CD4-positive, alpha-beta T cell treated with Interleukin-15 for 4 hours (primary cell): ENCODE results near the gene LRRC73.
"Not testable (repeated sequence)": the region's sequence is repeated elsewhere in the genome, so short reads cannot be mapped to it uniquely, and the experiment has no call there.

Source experiments
- DNase-seq: peaks from one replicate; pipeline ENCODE4 v3.0.0-alpha.2; 2020; ENCODE audit warnings: low spot score

LRRC73 gene

DNA sequence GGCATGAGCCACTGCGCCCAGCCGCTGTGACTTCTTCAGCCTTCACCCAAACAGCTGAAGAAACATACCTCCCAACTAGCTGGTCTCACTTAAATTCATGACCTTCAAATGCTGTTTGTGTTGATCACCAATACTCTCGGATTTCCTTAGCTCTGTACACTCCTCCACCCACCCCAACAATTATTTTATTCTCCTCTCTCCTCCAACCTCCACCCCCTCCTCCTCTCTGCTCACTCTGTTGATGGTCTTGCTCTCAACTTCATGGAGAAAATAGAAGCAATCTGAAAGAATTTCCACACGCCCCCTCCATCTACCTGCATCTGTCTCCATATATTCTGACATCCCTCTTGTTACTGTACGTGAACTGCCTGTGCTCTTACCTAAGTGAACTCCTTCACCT is 48.2 kb downstream of the LRRC73 start:
- no peak for DNase-seq

DNA sequence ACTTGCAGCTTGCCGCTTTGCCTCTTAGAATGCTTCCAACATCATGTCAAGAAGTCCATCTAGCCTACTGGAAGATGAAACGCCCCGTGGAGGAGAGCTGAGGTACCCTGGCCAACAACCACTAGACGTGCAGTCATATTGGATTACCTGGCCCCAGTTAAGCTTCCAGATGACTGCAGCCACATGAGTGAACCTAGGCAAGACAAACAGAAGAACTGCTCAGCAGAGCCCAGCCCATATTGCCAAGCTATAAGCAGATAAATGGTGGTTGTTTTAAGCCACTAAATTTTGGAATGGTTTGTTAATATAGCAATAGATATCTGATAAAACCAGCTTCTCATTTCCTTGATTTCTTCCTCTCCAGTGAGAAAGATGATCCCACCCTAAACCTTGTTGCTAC is 50.1 kb downstream of the LRRC73 start:
- no peak for DNase-seq

DNA sequence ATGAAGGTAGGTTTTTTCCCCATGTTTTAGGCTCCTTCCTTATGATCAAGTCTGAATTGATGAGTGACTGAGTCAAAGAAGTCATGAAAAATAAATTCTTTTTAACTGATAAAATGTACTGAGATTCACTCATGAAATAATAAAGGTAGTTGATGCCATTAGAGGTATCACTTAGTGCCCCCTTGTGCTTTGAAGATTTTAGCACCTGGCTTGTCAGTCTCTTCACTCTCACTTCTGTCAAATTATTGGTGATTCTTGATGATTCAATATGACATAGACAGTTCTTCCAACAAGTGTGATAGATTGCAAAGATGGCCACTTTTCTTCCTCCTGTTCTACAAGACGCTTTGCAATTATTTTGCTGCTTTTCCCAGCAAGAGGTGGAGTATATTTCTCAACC is 50.6 kb downstream of the LRRC73 start:
- no peak for DNase-seq

DNA sequence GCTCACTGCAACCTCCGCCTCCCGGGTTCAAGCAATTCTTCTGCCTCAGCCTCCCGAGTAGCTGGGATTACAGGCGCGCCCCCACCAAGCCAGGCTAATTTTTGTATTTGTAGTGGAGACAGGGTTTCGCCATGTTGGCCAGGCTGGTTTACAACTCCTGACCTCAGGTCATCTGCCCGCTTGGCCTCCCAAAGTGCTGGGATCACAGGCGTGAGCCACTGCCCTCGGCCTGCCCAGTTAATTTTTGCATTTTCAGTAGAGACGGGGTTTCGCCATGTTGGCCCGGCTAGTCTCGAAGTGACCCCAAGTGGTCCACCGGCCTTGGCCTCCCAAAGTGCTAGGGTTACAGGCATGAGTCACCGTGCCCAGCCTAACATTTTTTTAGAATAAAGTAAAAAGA is 52.0 kb downstream of the LRRC73 start:
- not testable (repeated sequence) for DNase-seq

DNA sequence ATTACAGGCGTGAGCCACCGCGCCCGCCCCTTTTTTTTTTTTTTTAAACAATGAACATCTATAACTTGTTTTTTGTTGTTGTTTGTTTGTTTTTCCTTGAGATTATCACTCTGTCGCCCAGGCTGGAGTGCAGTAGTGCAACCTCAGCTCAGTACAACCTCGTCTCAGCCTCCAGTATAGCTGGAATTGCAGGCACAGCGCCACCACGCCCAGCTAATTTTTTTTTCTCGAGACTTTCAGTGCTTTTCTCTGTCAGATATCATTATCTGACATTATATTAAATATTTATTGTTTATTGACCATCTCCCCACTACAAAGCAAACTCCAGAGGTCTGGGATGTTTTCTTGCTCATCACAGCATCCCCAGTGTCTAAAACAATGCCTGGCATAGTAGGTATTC is 52.5 kb downstream of the LRRC73 start:
- DNase-seq, result no peak
